Activated T-cell treated with anti-CD3 and anti-CD28 coated beads for 1 hour (primary cell): ENCODE data around the gene INPP4B.

Source experiments
- DNase-seq: peaks from one replicate; pipeline ENCODE4 v3.0.0-alpha.2; 2020; ENCODE audit warnings: low read depth

The INPP4B gene

DNA sequence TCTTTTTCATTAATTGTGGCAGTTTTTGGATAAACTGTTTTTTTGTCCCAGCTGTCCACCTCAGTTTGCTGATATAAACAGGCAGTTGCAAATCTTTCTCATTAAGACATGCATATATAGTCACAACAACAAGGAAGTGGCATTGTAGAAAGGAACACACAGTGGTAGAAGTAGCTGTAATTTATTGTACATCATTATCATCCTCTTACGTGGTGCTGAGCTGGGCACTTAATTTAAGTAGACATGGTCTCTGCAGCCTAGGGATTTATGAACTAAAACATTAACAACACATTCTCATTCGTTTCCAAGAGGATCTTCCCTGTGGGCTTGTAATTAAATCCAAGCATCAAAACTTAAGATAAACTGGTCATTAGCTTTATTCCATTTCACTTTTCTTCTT, 500.2 kb downstream of the INPP4B start:
- no peak for DNase-seq

DNA sequence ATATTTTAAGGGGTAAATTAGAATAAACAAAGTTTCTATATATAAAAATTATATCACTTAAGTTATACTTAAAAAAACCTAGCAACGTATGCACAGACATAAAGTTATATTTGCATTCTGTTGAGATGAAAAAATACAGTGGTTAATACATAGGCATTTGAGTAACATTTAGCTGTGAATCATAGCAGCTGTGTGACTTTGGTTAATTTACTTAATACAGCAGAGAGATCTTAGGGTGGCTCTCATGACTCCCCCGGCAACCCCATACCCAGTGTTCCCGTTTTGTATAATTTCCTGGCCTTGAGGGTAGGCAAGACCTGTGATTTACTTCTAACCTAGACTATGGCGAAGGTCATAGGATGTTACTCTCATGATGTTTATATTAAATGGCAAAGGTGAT, 504.8 kb downstream of the INPP4B start:
- no peak for DNase-seq

DNA sequence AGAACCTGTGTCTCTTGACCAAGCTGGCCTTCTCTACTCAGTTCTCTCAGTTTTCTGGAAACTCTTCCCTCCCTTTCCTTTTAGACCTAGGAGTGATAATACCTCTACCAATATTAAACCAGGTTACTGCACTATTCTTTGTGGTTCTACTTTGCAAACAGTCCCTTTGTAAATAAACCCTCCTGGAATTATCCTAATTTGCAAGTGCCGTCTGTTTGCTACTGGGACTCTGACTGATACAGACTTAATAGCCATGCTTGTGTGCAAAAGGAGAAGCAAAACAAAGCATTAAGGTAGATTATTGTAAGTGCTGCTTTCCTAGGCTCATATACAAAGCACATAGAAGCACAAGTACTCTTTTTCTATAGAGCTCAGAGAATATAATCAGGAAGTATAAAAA, 507.0 kb downstream of the INPP4B start:
- no peak for DNase-seq

- DNase-seq: no peak
These were observed 509.7 kb downstream of the INPP4B start for GRCh38 chr4:142336251-142336934.

GRCh38 chr4:142334931-142335330, 511.2 kb downstream of the INPP4B start:
- no peak for DNase-seq

GRCh38 chr4:142331646-142332045, 514.5 kb downstream of the INPP4B start:
- no peak for DNase-seq

- no peak for DNase-seq
These were observed 515.0 kb downstream of the INPP4B start for GRCh38 chr4:142331132-142331531.

GRCh38 chr4:142330311-142330710, 515.8 kb downstream of the INPP4B start:
- DNase-seq: no peak

- no peak for DNase-seq
These were observed 516.8 kb downstream of the INPP4B start for GRCh38 chr4:142329313-142329712.

GRCh38 chr4:142326181-142326580, 519.9 kb downstream of the INPP4B start:
- no peak for DNase-seq

DNA sequence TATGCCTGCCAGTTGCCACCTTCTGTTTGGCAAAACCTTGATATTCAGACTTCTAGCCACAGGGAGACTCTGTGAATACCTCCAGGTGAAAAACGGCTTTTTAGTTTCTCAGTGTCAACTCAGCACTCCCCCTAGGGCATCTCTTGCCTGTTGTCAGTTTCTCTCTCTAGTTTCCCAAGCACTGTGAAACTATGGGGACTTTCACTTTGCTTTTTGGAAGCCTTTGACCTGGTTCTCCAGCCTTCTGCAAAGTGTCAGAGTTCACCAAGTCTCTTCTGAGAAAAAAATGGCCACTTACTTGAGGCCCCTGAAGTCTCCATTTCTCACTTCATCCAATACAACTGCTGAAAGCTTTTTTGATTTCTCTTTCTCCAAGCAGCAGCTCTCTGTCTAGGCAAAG, 521.5 kb downstream of the INPP4B start:
- no peak for DNase-seq

- no peak for DNase-seq
These were observed 523.1 kb downstream of the INPP4B start for GRCh38 chr4:142322996-142323395.

- no peak for DNase-seq
These were observed 527.8 kb downstream of the INPP4B start for GRCh38 chr4:142318280-142318679.

- no peak for DNase-seq
These were observed 529.2 kb downstream of the INPP4B start for GRCh38 chr4:142316913-142317312.

- DNase-seq: no peak
These were observed 530.1 kb downstream of the INPP4B start for GRCh38 chr4:142316025-142316424.

- no peak for DNase-seq
These were observed 531.4 kb downstream of the INPP4B start for GRCh38 chr4:142314686-142315085.

DNA sequence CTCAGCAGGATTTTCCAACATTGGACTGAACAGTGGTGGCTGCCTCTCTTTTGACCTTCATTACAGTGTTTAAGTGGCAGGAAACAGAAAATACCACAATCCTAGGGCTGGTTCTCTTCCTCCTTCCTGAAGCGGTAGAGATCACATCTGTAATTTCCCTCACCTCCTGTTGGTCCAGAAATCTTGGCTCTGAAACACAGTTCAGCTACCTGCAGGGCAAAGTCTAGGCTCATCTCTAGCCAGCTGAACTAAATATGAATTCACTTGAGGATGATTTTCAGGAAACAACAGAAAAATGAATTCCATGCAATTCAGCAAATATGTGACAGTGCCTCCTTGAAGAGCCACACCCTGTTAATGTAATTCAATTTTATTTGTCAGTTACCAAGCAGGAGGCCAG, 531.9 kb downstream of the INPP4B start:
- DNase-seq: no peak

- DNase-seq: no peak
These were observed 533.7 kb downstream of the INPP4B start for GRCh38 chr4:142312391-142312790.

DNA sequence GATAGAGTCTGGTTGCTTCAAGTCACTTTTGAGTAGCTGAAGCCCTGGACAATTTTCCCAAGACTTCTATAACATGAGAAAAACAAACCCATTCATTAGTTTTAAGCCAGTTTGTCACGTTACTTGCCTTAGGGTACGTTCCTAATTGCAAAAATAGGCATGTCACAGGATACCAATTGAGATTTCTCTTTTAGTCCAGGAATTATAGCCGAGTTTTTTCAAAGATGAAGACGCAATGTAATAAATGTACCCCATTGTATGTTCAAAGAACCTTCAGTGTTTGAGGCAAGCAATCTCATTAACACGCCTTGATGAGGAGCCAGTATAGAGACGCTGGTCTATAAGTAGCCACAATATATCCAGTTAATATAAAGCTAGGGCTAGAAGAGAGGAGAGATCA, 534.2 kb downstream of the INPP4B start:
- no peak for DNase-seq

GRCh38 chr4:142309772-142310171, 536.3 kb downstream of the INPP4B start:
- DNase-seq: no peak

GRCh38 chr4:142307857-142308256, 538.2 kb downstream of the INPP4B start:
- DNase-seq: no peak

DNA sequence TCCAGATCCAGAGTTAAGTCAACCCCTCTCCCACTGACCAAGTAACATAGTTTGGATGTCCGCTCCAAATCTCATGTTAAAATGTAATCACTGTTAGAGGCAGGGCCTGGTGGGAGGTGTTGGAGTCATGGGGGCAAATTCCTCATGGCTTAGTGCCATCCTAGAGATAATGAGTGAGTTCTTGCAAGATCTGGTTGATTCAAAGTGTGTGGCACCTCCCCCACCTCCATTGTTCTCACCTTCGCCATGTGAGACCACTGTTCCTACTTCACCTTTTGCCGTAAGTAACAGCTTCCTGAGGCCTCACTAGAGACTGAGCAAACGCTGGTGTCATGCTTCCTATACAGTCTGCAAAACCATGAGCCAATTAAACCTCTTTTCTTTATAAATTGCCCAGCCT, 548.8 kb downstream of the INPP4B start:
- DNase-seq: no peak

DNA sequence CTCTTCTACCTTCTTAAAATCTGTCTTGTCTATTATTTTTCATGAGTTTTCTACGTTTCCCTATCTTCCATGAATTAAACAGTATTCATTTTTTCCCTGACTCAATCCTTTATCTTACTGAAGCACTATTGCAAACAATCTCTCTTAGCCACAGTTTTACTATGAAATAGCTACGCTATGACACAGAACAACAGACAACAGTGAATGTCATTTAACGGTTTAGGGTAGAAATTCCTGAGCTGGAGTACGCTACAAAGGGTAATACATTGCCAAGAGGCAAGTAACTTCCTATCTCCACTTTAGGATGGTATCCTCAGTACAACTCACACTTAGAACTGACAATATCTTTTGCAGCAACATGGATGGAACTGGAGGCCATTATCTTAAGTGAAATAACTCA, 552.6 kb downstream of the INPP4B start:
- DNase-seq: no peak

DNA sequence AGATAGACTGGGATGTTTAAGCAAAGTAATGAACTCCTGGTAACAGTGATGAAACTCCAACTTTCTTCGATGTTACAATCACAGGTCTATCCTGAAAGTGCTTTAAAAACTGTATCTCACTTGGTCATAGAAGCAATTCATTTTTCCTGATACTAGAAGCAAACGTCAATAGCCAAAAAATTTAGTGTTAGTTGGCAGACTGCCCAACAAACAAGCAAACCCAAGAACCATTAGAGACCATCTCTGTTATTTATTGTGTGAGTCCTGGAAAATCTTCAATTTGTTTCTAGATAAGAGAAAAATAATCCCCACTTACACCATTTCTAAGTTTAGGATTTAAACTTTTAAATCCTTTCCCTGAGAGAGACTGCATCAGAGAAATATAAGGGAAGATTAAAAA, 553.9 kb downstream of the INPP4B start:
- DNase-seq: no peak
